ENCODE measurements around the gene EEF2KMT. TPM values are rescaled to one million over a fixed set of nuclear protein-coding genes. Genes with fewer than 3 reads are reported as not detected.

EEF2KMT gene
- total and polyA plus RNA-seq, 8 donors = 2.5 to 9.9 (median 6.5) TPM; not detected in 2

GRCh38 chr16:5059386-5060072, 38.1 kb downstream of the EEF2KMT start:
- H3K9me3 ChIP-seq = no peaks in the 10 kb centered on the region
- no peak for TF ChIP-seq POLR2A (IDR thresholded peaks at IDR 0.05)
- no peak for TF ChIP-seq EP300 (IDR thresholded peaks at IDR 0.05)
- TF ChIP-seq POLR2AphosphoS5 (IDR thresholded peaks at IDR 0.05) = no peak
- TF ChIP-seq CTCF (IDR thresholded peaks at IDR 0.05) = no peak
- no peak overlapping the region for H3K27ac ChIP-seq
- H3K36me3 ChIP-seq = peaks cover 0 to 41% (median 30%) of the 10 kb centered on the region in 4 donors
- DNase-seq = no peak
- peaks cover 0 to 6% (median 4%) of the 10 kb centered on the region in 4 donors for H3K4me1 ChIP-seq
- 77 to 87% (median 81%) methylated on average over 6 of the region's 6 CpGs for WGBS, 5 donors
- H3K4me3 ChIP-seq = no peak overlapping the region
- no peaks in the 10 kb centered on the region for H3K27me3 ChIP-seq
- intact Hi-C loops (cut with DNase I; ENCODE audit: low total_unique reads) = no loop called here

GRCh38 chr16:5058476-5058875, 39.1 kb downstream of the EEF2KMT start:
- no peak for DNase-seq
- WGBS, 5 donors = 59 to 78% (median 72%) methylated on average over 7 of the region's 7 CpGs
- Histone ChIP-seq H3K4me3 (no peak overlapping the region), H3K36me3 (peaks cover 0 to 51% (median 36%) of the 10 kb centered on the region in 4 donors), H3K27ac (no peak overlapping the region), H3K9me3 (no peaks in the 10 kb centered on the region), H3K27me3 (no peaks in the 10 kb centered on the region), H3K4me1 (peaks cover 0 to 3% (median 0%) of the 10 kb centered on the region in 4 donors)
- intact Hi-C loops (cut with DNase I; ENCODE audit: low total_unique reads) = no loop called here
- no peak for TF ChIP-seq CTCF (IDR thresholded peaks at IDR 0.05)
- no peak for TF ChIP-seq EP300 (IDR thresholded peaks at IDR 0.05)
- no peak for TF ChIP-seq POLR2A (IDR thresholded peaks at IDR 0.05)
- TF ChIP-seq POLR2AphosphoS5 (IDR thresholded peaks at IDR 0.05) = no peak

- H3K4me1 ChIP-seq = peaks cover 0 to 3% (median 0%) of the 10 kb centered on the region in 4 donors
- WGBS, 5 donors = 16 to 30% (median 23%) methylated on average over 11 of the region's 11 CpGs
- intact Hi-C loops (cut with DNase I; ENCODE audit: low total_unique reads) = no loop called here
These were observed 41.2 kb downstream of the EEF2KMT start for GRCh38 chr16:5056352-5056751.

More at GRCh38 chr16:5056352-5056751, 41.2 kb downstream of the EEF2KMT start:
- DNase-seq = peak; percentile 29 to 67
- no peak for TF ChIP-seq POLR2AphosphoS5 (IDR thresholded peaks at IDR 0.05)
- TF ChIP-seq CTCF (IDR thresholded peaks at IDR 0.05) = peak in 3 of 7 experiments; percentile 15 to 20 (median 19)
- Histone ChIP-seq H3K27me3 (no peaks in the 10 kb centered on the region), H3K27ac (no peak overlapping the region), H3K36me3 (peaks cover 0 to 41% (median 32%) of the 10 kb centered on the region in 4 donors), H3K9me3 (no peaks in the 10 kb centered on the region), H3K4me3 (no peak overlapping the region)
